Activated naive CD4-positive, alpha-beta T cell treated with anti-CD3 and anti-CD28 coated beads, Interleukin-2, amount 50 U/mL, for 72 hours (primary cell): ENCODE measurements around the gene PLXND1. TPM values are rescaled to one million over a fixed set of nuclear protein-coding genes. Genes with fewer than 3 reads are reported as not detected.

Experiments used
- ATAC-seq, 2 donors: fragments of 150-1000 bp; cut with Tn5 transposase; 2 replicates each; pipeline ENCODE4 v1.10.0; 2021; ENCODE audit warnings: mild to moderate bottlenecking in 2 of 2, moderate library complexity in 2 of 2
- DNase-seq, 2 donors: peaks; one replicate each; pipeline ENCODE4 v3.0.0; 2021 to 2022; ENCODE audit warnings: low spot score in 2 of 2
- H3K27ac Mint-ChIP-seq, 2 donors: one replicate each; pipeline ENCODE4 v1.8.0; 2022; ENCODE audit warnings: mild to moderate bottlenecking in 2 of 2, mixed read lengths in 2 of 2
- H3K36me3 Mint-ChIP-seq, 2 donors: one replicate each; pipeline ENCODE4 v1.8.0; 2022; ENCODE audit warnings: mixed read lengths in 2 of 2
- H3K9me3 Mint-ChIP-seq, 2 donors: one replicate each; pipeline ENCODE4 v1.8.0; 2022; ENCODE audit warnings: mixed read lengths in 2 of 2
- total RNA-seq, 2 donors: library from RNA; stranded (reverse); gene quantifications; one replicate each; pipeline ENCODE4 v1.2.3, GENCODE V29; 2022

PLXND1 gene
- total RNA-seq, 2 donors from 2014 or later: 3.5 to 5.7 TPM

DNA sequence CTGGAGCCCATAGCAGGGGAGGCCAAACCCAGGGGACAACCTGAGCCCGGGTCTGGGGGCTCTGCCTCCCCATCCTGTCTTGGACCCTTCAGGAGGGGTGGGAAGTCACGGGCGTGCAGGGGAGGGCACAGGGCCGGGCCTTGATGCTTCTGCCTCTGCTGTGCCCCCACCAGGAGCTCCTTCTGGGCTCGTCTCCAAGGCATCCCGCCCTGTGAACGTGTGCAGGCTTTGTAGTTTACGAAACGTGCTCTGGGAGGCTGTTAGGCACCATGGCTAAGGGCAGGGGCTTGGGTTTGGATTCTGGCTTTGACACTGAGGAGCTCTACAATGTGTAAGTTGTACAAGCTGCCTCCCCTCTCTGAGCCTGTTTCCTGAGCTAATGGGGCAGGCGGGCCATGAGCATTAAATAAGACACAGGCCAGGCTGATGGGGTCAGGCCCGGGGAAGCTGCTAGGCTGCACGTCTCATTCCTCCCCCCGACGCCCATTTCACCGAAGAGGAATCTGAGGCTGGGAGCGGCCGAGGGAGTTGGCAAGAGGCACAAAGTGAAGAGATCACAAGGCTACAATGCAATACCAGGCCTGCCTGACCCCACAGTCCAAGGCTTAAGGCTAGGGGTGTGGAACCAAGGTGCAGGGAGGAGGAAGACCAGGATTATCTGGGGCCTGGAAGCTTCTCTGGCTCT is 19.6 kb downstream of the PLXND1 start:
- H3K27ac Mint-ChIP-seq: no peak overlapping the region
- no peak for ATAC-seq
- H3K9me3 Mint-ChIP-seq: no peaks in the 10 kb centered on the region
- no peaks in the 10 kb centered on the region for H3K36me3 Mint-ChIP-seq
- DNase-seq: no peak

DNA sequence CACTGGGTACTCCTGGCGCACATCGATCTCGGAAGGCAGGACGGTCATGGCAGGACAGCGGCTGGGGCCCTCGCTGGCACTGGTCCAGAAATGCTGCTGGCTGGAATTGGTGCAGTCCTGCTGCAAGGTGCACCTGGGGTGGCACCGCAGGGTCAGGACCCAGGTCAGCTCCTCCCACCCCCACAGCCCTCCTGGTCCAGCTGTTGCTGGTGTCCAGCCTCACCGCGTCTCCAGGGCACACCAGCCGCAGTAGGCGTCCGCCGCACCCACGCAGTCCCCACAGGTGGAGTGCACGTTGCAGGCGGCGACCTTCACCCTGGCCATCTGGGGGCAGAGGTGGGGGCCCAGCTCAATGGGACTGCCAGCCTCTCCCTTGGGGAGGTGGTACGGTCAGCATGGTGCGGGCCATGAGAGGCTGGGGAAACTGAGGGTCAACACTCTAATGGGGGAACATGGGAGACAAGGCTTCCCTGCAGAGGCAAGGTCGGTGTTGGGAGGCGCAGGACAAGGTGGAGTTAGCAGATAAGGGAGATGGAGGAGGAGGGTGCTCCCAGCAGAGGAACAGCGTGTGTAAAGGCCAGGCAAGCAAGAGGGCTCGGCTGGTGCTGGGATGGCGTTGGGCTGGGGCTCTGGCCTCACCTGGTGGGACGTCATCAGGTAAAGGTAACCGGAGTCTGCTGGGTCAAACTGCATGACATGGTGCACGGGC is 20.4 kb downstream of the PLXND1 start:
- Mint-ChIP-seq H3K9me3 (no peaks in the 10 kb centered on the region), H3K36me3 (no peaks in the 10 kb centered on the region), H3K27ac (no peak overlapping the region)
- no peak for DNase-seq
- ATAC-seq: no peak

DNA sequence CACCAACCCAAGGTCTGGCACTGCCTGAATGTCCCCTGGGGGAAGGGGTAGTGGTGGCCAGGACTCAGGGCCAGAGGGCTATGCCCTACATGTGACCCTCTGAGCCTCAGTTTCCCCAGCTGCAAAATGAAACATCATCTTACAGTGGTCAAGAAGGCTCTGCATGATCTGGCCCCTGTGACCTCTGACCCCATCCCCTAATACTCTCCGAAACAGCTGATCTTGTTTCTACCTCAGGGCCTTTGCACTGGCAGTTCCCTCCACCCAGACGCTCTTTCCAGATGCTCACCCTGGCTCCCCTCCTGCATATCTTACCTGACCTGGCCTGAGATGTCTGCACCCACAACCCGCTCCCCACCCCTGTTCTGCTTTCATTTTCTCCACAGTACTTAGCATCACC is 21.8 kb downstream of the PLXND1 start:
- H3K9me3 Mint-ChIP-seq: no peaks in the 10 kb centered on the region

DNA sequence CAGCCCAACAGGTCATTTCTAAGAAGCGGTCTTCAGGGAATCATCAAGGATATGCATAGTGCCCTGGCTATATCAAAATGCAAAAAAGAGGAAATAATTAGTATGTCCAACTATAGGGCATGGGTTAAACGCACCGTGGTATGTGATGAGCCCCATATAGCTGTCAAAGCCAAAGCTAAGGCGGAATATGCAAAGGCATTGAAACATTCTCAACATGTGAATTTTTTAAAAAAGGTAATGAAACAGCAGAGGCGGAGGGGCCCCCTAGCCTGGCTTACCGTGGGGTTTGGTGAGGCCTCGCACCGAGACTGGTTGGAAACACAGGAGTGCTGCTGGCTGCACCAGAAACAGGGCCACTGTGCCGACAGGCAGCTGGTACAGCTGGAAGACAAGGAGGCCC is 23.2 kb downstream of the PLXND1 start:
- Mint-ChIP-seq H3K9me3 (no peaks in the 10 kb centered on the region), H3K27ac (no peak overlapping the region), H3K36me3 (no peaks in the 10 kb centered on the region)
- no peak for ATAC-seq
- no peak for DNase-seq

More for the DNA sequence above, 21.8 kb downstream of the PLXND1 start:
- ATAC-seq (no peak), DNase-seq (no peak)
- Mint-ChIP-seq H3K27ac (no peak overlapping the region), H3K36me3 (no peaks in the 10 kb centered on the region)

DNA sequence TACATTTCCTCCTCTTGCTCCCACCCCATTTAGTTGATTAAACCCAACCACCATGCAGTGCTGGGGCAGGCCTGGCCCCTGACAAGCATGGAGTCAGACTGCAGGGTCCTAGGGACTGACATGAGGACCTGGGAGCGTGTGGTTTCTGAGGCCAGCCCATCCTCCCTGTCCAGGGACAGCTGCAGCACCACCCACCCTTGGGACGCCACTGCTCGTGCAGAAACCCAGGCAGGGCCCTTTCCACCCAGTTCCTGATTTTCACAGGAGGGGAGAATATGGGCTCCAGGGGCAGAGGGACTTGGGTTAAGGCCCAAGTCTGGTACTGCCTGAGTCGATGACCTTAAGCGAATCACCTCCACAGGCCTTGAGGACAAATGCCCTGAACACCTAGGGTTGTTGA is 23.7 kb downstream of the PLXND1 start:
- Mint-ChIP-seq H3K36me3 (no peaks in the 10 kb centered on the region), H3K9me3 (no peaks in the 10 kb centered on the region), H3K27ac (no peak overlapping the region)
- ATAC-seq (no peak), DNase-seq (no peak)

DNA sequence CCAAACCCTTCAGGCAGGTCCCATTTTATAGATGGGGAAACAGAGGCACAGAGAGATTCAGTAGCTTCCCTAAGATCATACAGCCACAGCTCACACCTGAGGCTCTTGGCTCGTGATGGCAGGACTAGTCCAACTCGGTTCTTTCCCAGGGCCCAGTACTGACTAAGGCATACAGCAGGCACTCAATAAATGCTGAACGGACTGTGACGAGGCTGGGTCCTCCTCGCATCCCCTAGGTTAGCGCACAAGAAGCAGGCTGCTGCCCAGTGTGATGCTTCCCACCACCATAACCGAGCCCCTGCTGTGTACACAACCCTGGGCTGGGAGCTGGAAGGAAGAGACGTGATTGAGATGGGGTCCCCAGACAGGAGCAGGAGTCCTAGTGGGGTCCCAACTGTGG is 24.9 kb downstream of the PLXND1 start:
- Mint-ChIP-seq H3K27ac (no peak overlapping the region), H3K36me3 (no peaks in the 10 kb centered on the region), H3K9me3 (no peaks in the 10 kb centered on the region)
- ATAC-seq (no peak), DNase-seq (no peak)

DNA sequence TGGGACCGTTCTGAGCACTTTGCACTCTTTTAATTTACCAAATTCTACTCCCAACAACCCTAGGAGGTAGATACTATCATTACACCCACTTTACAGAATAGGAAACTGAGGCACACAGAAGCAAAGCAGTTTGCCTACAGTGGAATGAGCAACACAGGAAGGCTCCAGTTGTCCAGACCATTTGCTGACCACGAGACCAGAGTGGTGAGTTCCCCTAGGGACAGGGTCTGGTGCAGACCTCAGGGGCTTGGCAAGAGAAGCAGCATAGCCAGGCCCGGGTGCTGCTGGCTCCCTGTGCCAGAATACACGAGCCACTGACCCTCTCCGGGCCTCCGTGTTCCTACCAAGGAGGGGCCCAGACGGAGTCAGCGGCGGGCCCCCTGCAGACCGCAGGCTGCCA is 26.5 kb downstream of the PLXND1 start:
- ATAC-seq: no peak
- H3K36me3 Mint-ChIP-seq: no peaks in the 10 kb centered on the region
- no peak for DNase-seq
- no peak overlapping the region for H3K27ac Mint-ChIP-seq
- H3K9me3 Mint-ChIP-seq: no peaks in the 10 kb centered on the region

DNA sequence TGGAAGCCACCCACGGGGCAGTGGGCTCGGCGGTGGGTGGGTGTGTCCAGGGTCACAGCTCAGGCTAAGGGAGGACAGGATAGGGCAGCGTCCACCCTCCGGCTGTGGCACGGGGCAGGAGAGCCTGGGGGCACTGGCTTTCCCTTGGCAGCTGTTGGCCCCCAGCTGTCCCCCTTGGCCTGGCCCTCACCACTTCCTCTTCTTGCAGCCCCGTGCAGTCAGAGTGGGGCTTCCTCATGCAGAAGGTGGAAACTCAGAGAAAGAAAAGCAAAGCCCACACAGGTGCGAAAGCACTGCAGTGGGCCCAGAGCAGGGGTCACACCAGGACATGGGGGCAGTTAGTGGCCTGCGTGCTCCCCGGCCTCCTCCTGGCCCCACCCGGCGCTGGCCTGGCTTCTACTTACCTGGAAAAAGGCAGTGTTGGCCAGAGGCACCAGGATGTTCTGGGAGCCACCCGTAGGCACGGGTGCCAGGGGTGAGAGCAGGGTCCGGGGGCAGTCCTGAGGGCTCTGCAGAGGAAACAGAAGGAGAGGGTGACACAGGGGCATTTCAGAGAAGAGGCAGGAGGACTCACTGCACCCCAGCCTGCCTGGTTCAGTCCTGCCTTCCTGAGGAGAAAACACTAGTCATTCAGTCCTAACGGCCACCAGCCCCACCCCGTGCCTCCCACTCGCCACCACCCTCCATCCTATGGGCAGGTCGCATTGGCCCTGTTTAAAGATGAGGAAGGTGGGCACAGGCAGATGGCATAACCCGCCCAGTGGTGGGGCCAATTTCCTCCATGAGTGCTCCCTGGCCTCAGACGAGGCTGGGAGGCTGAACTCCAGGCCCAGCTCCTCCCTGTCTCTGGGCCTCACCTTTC is 28.3 kb downstream of the PLXND1 start:
- ATAC-seq (peak in 1 of 2 donors; percentile 11), DNase-seq (no peak)
- H3K9me3 Mint-ChIP-seq: no peaks in the 10 kb centered on the region
- no peaks in the 10 kb centered on the region for H3K36me3 Mint-ChIP-seq
- no peak overlapping the region for H3K27ac Mint-ChIP-seq

DNA sequence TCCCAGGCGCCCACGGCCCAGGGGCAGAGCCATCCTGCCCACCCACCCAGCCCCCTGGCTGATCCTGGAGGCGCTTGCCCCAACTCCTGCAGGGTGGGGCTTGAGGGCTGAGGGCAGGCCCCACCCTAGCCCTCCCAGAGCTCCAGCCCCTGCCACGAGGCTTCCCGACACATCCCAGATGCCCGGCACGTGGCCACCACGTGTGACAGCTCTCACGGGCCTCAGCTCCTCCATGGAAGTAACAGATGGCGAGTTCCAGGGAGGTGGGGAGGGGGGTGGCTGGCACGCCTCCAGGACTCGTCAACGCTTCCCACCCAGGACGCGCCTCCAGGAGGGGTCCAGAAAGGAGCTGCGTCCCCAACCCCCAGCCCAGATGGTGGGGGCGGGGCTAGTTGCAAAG is 29.1 kb downstream of the PLXND1 start:
- no peak overlapping the region for H3K27ac Mint-ChIP-seq
- DNase-seq: no peak
- no peak for ATAC-seq
- no peaks in the 10 kb centered on the region for H3K36me3 Mint-ChIP-seq
- no peaks in the 10 kb centered on the region for H3K9me3 Mint-ChIP-seq

DNA sequence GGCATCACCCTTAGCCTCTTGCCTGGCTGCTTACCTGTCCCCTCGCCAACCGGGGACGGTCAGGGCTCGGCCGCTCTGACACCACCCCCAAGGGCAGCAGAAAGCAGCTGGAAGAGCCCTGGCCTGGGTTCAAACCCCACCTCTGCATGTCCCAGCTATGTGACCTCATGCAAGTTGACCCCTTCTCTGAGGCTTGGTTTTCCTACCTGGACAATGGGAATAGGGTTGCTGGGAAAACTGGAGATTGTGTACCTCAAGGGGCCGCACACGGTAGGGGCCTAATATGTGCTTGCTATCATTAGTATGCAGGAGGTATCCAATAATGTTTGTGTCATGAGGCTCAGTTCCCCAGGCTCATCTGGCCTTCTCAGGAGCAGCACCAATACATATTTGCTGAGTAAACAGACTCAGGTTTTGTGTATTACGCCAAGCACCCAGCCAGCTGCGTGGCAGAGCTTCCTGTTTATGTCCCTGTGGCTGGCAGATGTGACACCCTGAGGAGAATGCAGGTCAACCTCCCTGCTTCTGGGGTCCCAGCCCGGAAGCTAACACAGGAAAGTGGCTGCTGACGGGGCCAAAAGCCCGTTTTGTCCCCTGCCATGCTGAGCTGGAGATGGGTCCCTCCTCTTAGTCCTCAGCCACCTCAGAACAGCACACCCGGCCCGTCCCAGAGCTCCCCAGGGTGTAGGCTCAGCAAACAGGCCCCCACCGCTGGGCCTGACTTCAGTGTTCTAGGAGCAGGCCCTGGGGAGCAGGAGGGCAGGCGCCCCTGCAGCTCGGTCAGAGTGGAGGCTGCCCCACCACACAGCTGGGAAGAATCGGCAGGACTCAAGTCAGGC is 29.7 kb downstream of the PLXND1 start:
- Mint-ChIP-seq H3K36me3 (no peaks in the 10 kb centered on the region), H3K27ac (no peak overlapping the region), H3K9me3 (no peaks in the 10 kb centered on the region)
- ATAC-seq (peak; percentile 37 to 52), DNase-seq (no peak)

DNA sequence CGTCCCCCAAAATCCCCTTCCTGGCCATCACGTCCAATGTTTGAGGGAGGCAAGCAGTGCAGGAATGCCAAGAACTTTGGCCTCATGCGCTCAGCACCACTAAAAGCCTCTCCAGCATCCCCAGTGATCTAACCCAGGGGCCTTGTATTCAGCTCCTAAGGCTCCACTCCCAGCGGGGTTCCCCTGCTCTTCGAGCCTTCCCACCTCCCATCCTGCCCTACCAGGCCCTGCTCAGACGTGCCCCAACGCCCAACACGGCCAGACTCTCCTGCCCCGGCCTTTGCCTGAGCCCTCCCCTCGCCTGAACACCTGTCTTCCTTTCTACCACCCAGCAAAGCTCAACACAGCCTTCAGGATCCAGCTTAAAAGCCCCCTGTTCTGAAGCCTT is 30.5 kb downstream of the PLXND1 start:
- DNase-seq: no peak
- Mint-ChIP-seq H3K27ac (no peak overlapping the region), H3K36me3 (no peaks in the 10 kb centered on the region), H3K9me3 (no peaks in the 10 kb centered on the region)
- ATAC-seq: no peak

DNA sequence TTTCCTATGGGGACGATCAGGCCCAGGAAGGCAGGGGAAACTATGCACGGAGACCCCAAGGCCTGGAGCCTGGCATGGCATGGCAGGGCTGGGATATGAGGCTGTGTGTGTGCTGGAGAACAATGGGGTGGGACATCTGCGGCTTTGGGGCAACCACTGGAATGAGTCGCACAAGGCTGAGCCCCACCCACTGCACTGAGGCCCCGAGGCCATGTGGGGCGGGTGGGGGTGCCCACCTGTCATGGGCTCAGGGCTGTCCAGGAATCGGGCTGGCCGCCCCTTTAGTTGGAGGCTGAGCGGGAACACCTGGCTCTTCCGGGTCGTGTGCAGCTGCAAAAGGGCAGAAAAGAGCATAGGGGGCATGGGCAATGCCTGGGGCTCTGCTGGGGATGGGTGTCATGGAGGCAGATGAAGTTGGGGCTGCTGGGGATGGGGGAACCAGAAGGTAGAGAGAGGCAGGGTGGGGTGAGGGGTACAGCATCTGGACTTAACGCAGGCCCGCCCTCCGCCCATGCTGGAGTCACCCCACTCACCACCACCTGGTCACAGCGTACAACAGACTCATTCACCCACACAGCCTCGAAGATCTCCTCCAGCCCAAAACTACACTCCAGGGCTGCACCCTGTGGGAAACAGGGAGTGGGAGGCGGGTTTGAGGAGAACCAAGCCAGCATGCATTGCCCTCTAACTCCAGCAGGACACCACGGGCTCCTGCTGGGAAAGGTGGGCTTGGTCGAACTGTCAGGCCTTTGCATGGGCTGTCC is 31.1 kb downstream of the PLXND1 start:
- Mint-ChIP-seq H3K9me3 (no peaks in the 10 kb centered on the region), H3K36me3 (no peaks in the 10 kb centered on the region), H3K27ac (no peak overlapping the region)
- no peak for ATAC-seq
- no peak for DNase-seq

DNA sequence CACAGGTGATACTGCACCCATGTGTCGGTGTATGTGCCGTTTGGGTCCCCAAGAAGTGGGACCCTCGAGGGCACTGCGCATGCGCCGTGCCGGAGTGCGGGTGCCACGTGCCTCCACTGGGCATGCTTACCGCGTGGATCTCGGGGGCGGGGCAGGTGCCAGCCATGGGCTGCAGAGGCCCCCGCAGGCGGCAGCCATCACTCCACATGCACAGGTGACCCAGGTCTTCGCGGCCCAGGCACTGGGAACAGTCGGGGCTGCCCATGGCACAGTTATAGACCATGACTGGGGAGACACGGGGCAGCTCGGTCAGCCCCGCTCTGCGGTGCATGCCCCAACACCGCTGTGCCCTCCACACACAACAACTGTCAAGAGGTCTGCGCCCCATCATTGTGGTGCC is 32.3 kb downstream of the PLXND1 start:
- DNase-seq: no peak
- Mint-ChIP-seq H3K9me3 (no peaks in the 10 kb centered on the region), H3K27ac (peak overlapping the region in 1 of 2 donors; percentile 56), H3K36me3 (no peaks in the 10 kb centered on the region)
- no peak for ATAC-seq

DNA sequence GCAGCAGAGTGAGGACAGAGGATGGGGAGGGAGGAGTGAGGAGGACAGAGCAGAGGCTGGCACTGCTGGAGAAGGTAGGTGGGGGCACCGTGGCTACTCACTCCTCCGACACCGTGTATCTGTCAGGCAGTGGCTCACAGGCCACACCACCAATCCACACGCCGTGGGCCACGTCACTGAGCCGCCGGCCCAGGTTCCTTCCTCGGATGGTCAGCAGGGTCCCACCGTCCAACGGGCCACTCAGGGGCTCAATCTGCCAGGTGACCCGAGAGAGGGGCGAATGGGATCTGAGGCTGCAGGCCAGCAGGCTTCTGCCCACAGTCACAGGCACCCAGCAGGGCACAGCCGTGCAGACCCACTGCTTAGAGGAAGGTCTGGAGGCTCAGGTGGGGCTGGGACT is 33.0 kb downstream of the PLXND1 start:
- ATAC-seq: no peak
- no peak for DNase-seq
- H3K36me3 Mint-ChIP-seq: no peaks in the 10 kb centered on the region
- H3K27ac Mint-ChIP-seq: no peak overlapping the region
- no peaks in the 10 kb centered on the region for H3K9me3 Mint-ChIP-seq

DNA sequence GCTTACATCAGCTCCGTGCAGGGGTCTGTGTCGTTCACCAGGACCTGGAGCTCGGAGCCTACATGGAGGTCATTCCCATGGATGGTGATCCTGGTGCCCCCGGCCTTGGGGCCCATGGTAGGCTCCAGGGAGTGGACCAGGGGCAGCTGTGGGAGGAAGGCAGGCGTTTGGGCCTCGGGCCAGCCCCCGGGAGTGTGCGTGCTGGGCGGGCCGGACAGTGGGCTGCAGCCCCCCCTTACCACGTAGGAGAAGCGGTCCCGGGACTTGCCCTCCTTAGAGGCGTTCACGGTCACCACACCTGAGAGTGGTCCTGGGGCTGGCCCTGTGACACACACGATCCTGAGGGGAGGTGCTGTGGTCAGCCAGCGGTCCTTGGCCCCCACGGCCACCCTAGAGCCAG is 33.9 kb downstream of the PLXND1 start:
- DNase-seq (no peak), ATAC-seq (no peak)
- Mint-ChIP-seq H3K9me3 (no peaks in the 10 kb centered on the region), H3K27ac (no peak overlapping the region), H3K36me3 (no peaks in the 10 kb centered on the region)
